Measurements from ENCODE around the gene TBC1D20.

- no peak for TF ChIP-seq CTCF (conservative IDR thresholded peaks at IDR 0.05; ENCODE audit: low read depth, low read length)
- no peak for TF ChIP-seq EZH2 (IDR thresholded peaks at IDR 0.05; ENCODE audit: low read length, unreplicated experiment)
- TF ChIP-seq EZH2phosphoT487 (IDR thresholded peaks at IDR 0.05; ENCODE audit: borderline replicate concordance, low read length) = no peak
Measured at GRCh38 chr20:469746-470490, 7.6 kb upstream of the TBC1D20 start.
